Measurements from ENCODE around the gene IL9.

The IL9 gene

GRCh38 chr5:135891791-135892190, 3.9 kb downstream of the IL9 start:
- DNase-seq (ENCODE audit: low read depth in 1 of 2, low spot score in 1 of 2), result no peak

GRCh38 chr5:135891268-135891667, 4.4 kb downstream of the IL9 start:
- DNase-seq (ENCODE audit: low read depth in 1 of 2, low spot score in 1 of 2), result no peak

- DNase-seq (ENCODE audit: low read depth in 1 of 2, low spot score in 1 of 2), result no peak
These were observed 4.8 kb downstream of the IL9 start for GRCh38 chr5:135890867-135891266.

- no peak for DNase-seq (ENCODE audit: low read depth in 1 of 2, low spot score in 1 of 2)
These were observed 5.3 kb downstream of the IL9 start for GRCh38 chr5:135890296-135890695.

GRCh38 chr5:135887881-135888614, 7.6 kb downstream of the IL9 start:
- DNase-seq (ENCODE audit: low read depth in 1 of 2, low spot score in 1 of 2), result no peak

GRCh38 chr5:135887447-135887864, 8.2 kb downstream of the IL9 start:
- peak; percentile 8 to 9 for DNase-seq (ENCODE audit: low read depth in 1 of 2, low spot score in 1 of 2)

- DNase-seq (ENCODE audit: low read depth in 1 of 2, low spot score in 1 of 2), result no peak
These were observed 9.5 kb downstream of the IL9 start for GRCh38 chr5:135886136-135886535.

GRCh38 chr5:135885031-135885430, 10.6 kb downstream of the IL9 start:
- DNase-seq (ENCODE audit: low read depth in 1 of 2, low spot score in 1 of 2), result no peak

- DNase-seq (ENCODE audit: low read depth in 1 of 2, low spot score in 1 of 2), result no peak
These were observed 12.2 kb downstream of the IL9 start for GRCh38 chr5:135883441-135883840.

- no peak for DNase-seq (ENCODE audit: low read depth in 1 of 2, low spot score in 1 of 2)
These were observed 12.6 kb downstream of the IL9 start for GRCh38 chr5:135883026-135883425.

- no peak for DNase-seq (ENCODE audit: low read depth in 1 of 2, low spot score in 1 of 2)
These were observed 13.8 kb downstream of the IL9 start for GRCh38 chr5:135881819-135882218.

GRCh38 chr5:135881244-135881643, 14.4 kb downstream of the IL9 start:
- no peak for DNase-seq (ENCODE audit: low read depth in 1 of 2, low spot score in 1 of 2)

- no peak for DNase-seq (ENCODE audit: low read depth in 1 of 2, low spot score in 1 of 2)
These were observed 14.8 kb downstream of the IL9 start for GRCh38 chr5:135880801-135881200.

GRCh38 chr5:135880278-135880677, 15.4 kb downstream of the IL9 start:
- no peak for DNase-seq (ENCODE audit: low read depth in 1 of 2, low spot score in 1 of 2)

GRCh38 chr5:135879591-135879990, 16.1 kb downstream of the IL9 start:
- no peak for DNase-seq (ENCODE audit: low read depth in 1 of 2, low spot score in 1 of 2)

- no peak for DNase-seq (ENCODE audit: low read depth in 1 of 2, low spot score in 1 of 2)
These were observed 17.5 kb downstream of the IL9 start for GRCh38 chr5:135878156-135878620.

- no peak for DNase-seq (ENCODE audit: low read depth in 1 of 2, low spot score in 1 of 2)
These were observed 18.0 kb downstream of the IL9 start for GRCh38 chr5:135877570-135878155.

- DNase-seq (ENCODE audit: low read depth in 1 of 2, low spot score in 1 of 2), result no peak
These were observed 19.5 kb downstream of the IL9 start for GRCh38 chr5:135876146-135876545.

- DNase-seq (ENCODE audit: low read depth in 1 of 2, low spot score in 1 of 2), result no peak
These were observed 20.1 kb downstream of the IL9 start for GRCh38 chr5:135875567-135875966.

GRCh38 chr5:135874461-135874860, 21.2 kb downstream of the IL9 start:
- no peak for DNase-seq (ENCODE audit: low read depth in 1 of 2, low spot score in 1 of 2)

- DNase-seq (ENCODE audit: low read depth in 1 of 2, low spot score in 1 of 2), result no peak
These were observed 21.8 kb downstream of the IL9 start for GRCh38 chr5:135873831-135874230.

GRCh38 chr5:135871268-135871915, 24.2 kb downstream of the IL9 start:
- no peak for DNase-seq (ENCODE audit: low read depth in 1 of 2, low spot score in 1 of 2)

Data from stimulated activated CD4-positive, alpha-beta T cell treated with anti-CD3 and anti-CD28 coated beads, Interleukin-15, amount 100 ng/mL, for 1 hour (primary cell).